Right lobe of liver (tissue), 6 donors: Measurements from ENCODE around the gene PCSK7. TPM values are rescaled to one million over a fixed set of nuclear protein-coding genes. Genes with fewer than 3 reads are reported as not detected.

ENCODE experiments used
- ATAC-seq, 4 donors: fragments of 200-7000 bp; cut with Tn5 transposase; one replicate each; pipeline ENCODE4 v1.9.1; 2020; ENCODE audit warnings: mild to moderate bottlenecking in 4 of 4, moderate library complexity in 4 of 4
- DNase-seq, 3 donors: peaks; one replicate each; pipeline ENCODE4 v3.0.0-alpha.2; 2020
- H3K27ac ChIP-seq, 3 donors: fragments of 200-600 bp; one replicate each; pipeline ENCODE4 v1.8.0; 2022
- H3K27me3 ChIP-seq, 2 donors: fragments of 200-600 bp; one replicate each; pipeline ENCODE4 v1.8.0; 2022
- H3K36me3 ChIP-seq, 4 donors: fragments of 200-600 bp; sonication (generic) in 1 of 4; one replicate each; pipeline versions ENCODE4 v1.5.1 to v1.8.0; 2017 to 2022; ENCODE audit warnings: control low read depth in 1 of 4
- H3K4me1 ChIP-seq, 4 donors: fragments of 200-600 bp; sonication (generic) in 1 of 4; one replicate each; pipeline versions ENCODE4 v1.5.1 to v1.8.0; 2017 to 2022; ENCODE audit warnings: control low read depth in 1 of 4
- H3K4me3 ChIP-seq, 3 donors: fragments of 200-600 bp; one replicate each; pipeline ENCODE4 v1.8.0; 2022
- H3K9me3 ChIP-seq, 4 donors: fragments of 200-600 bp; sonication (generic) in 1 of 4; one replicate each; pipeline versions ENCODE4 v1.5.1 to v1.8.0; 2017 to 2022; ENCODE audit warnings: control low read depth in 1 of 4
- CTCF ChIP-seq, 4 donors: fragments of 200-600 bp in 3 of 4; fragments of 450-650 bp in 1 of 4; IDR thresholded peaks; one replicate each; pipeline versions ENCODE4 v1.5.1 to v1.8.0; 2016 to 2022; ENCODE audit warnings: antibody characterized with exemption in 4 of 4, mild to moderate bottlenecking in 2 of 4
- POLR2A ChIP-seq: fragments of 450-650 bp; IDR thresholded peaks from one replicate; pipeline ENCODE4 v1.6.1; 2017; ENCODE audit warnings: antibody characterized with exemption, mild to moderate bottlenecking
- WGBS: methylation state at CpG from one replicate; pipeline ENCODE4 v1.1.6; 2018; ENCODE audit warnings: low coverage, low lambda C conversion rate; ENCODE audit not compliant: insufficient coverage; ENCODE audit errors: missing lambda C conversion rate; 5-methylcytosine and 5-hydroxymethylcytosine counted together
- intact Hi-C, 2 donors: fragments of 100-400 bp; cut with DNase I; formaldehyde crosslinking; loops; one replicate each; pipeline versions ENCODE4 v1.11.2 to v1.14.1; 2022
- total RNA-seq, 6 experiments: library from RNA; depleted of rRNA in 2 of 6; stranded (reverse); fragments of >200 nt in 2 of 6; fragmentation: NEBNext Ultra II Directional in 3 of 6; extraction: Animal tissue kit (Norgen Biotek cat#: 25700) in 3 of 6; gene quantifications; one replicate each; pipeline versions ENCODE4 v1.1.0 to v1.2.4, GENCODE V29; 2016 to 2023
- donor health status: DM: no; HTN: yes; CAD: no.
- donor health status: DM: no; HTN: no; CAD: no.
- donor health status: DM: no; HTN: no; CAD: no.
- donor health status: DM: no; HTN: yes; CAD: no.
- donor health status: DM: no; HTN: yes; CAD: no.

PCSK7 gene
- total RNA-seq, 6 experiments from 2014 or later, result 19.3 to 28.5 (median 25.8) TPM

GRCh38 chr11:117175781-117176180 is 56.1 kb downstream of the PCSK7 start:
- Histone ChIP-seq H3K27ac (no peak overlapping the region), H3K36me3 (peaks cover 0 to 3% (median 0%) of the 10 kb centered on the region in 4 donors), H3K4me1 (peaks cover 0 to 21% (median 5%) of the 10 kb centered on the region in 4 donors), H3K27me3 (no peaks in the 10 kb centered on the region), H3K4me3 (no peak overlapping the region), H3K9me3 (no peaks in the 10 kb centered on the region)
- intact Hi-C loops, result loop anchor here in 1 of 2 donors (10.0 kb wide), 1 partner anchor 49 kb away; no protein-coding TSS in a partner anchor
- DNase-seq (no peak), ATAC-seq (no peak)
- TF ChIP-seq POLR2A, result no peak
- TF ChIP-seq CTCF (IDR thresholded peaks at IDR 0.05), result no peak
- WGBS, result 86% methylated on average over 3 of the region's 5 CpGs

GRCh38 chr11:117175104-117175503 is 56.8 kb downstream of the PCSK7 start:
- Histone ChIP-seq H3K4me1 (peaks cover 0 to 16% (median 5%) of the 10 kb centered on the region in 4 donors), H3K27me3 (no peaks in the 10 kb centered on the region), H3K4me3 (no peak overlapping the region), H3K9me3 (no peaks in the 10 kb centered on the region), H3K27ac (no peak overlapping the region), H3K36me3 (peaks cover 0 to 3% (median under 1%) of the 10 kb centered on the region in 4 donors)
- TF ChIP-seq CTCF (IDR thresholded peaks at IDR 0.05) (no peak), POLR2A (no peak)
- DNase-seq (peak in 1 of 3 donors; percentile 2), ATAC-seq (no peak)
- intact Hi-C loops, result loop anchor here in 1 of 2 donors (10.0 kb wide), 1 partner anchor 50 kb away; no protein-coding TSS in a partner anchor
- WGBS, result 71% methylated on average over 3 of the region's 7 CpGs

- DNase-seq (peak in 1 of 3 donors; percentile 20), ATAC-seq (peak; percentile 57 to 76 (median 70))
- H3K27me3 ChIP-seq, result no peaks in the 10 kb centered on the region
Measured at GRCh38 chr11:117172724-117173421, 59.0 kb downstream of the PCSK7 start.

GRCh38 chr11:117171404-117172061 is 60.3 kb downstream of the PCSK7 start:
- TF ChIP-seq CTCF (IDR thresholded peaks at IDR 0.05), result no peak
- no peak for TF ChIP-seq POLR2A
- peaks cover 0 to 32% (median 10%) of the 10 kb centered on the region in 4 donors for H3K36me3 ChIP-seq
- DNase-seq (peak in 1 of 3 donors; percentile 15), ATAC-seq (peak in 2 of 4 donors; percentile 43 to 57)
- no peaks in the 10 kb centered on the region for H3K9me3 ChIP-seq
- intact Hi-C loops, result loop anchor here in 1 of 2 donors (10.0 kb wide), 1 partner anchor 53 kb away; no protein-coding TSS in a partner anchor
- H3K27ac ChIP-seq, result no peak overlapping the region
- H3K4me3 ChIP-seq, result no peak overlapping the region
- H3K27me3 ChIP-seq, result no peaks in the 10 kb centered on the region
- peaks cover 0 to 3% (median 0%) of the 10 kb centered on the region in 4 donors for H3K4me1 ChIP-seq
- WGBS, result 57% methylated on average over 13 of the region's 14 CpGs

More at GRCh38 chr11:117172724-117173421, 59.0 kb downstream of the PCSK7 start:
- 62% methylated on average over 10 of the region's 14 CpGs for WGBS
- Histone ChIP-seq H3K36me3 (peaks cover 0 to 21% (median 7%) of the 10 kb centered on the region in 4 donors), H3K4me1 (peaks cover 0 to 4% (median 0%) of the 10 kb centered on the region in 4 donors), H3K4me3 (no peak overlapping the region), H3K9me3 (no peaks in the 10 kb centered on the region), H3K27ac (peak overlapping the region in 2 of 3 donors; percentile 1 to 51)
- intact Hi-C loops, result loop anchor here in 1 of 2 donors (10.0 kb wide), 1 partner anchor 52 kb away; no protein-coding TSS in a partner anchor
- TF ChIP-seq CTCF (IDR thresholded peaks at IDR 0.05) (no peak), POLR2A (no peak)
